ENCODE results near the gene SASH3.

The SASH3 gene

DNA sequence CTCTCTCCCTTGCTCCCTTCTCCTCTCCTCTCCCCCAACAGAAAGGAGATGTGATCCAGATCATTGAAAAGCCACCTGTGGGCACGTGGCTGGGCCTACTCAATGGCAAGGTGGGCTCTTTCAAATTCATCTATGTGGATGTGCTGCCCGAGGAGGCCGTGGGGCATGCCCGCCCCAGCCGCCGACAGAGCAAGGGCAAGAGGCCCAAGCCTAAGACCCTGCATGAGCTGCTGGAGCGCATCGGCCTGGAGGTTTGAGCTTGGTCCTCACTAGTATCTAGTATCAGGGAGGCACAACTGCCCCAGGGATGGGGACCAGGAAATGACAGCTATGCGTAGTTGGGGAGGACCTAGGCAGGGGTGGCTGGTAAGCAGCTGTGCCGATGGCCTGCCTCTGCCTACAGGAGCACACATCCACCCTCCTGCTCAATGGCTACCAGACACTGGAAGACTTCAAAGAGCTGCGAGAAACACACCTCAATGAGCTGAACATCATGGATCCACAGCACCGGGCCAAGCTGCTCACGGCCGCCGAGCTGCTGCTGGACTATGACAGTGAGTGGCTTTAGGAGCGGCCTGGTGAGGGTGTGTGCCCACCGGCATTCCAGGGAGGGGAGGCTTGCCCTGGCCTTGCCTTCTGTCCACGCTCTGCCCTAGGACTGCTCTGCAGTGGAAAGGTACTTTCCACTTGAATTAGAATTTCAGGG lies 13.0 kb downstream of the SASH3 start:
- DNase-seq (ENCODE audit: low spot score) = no peak
- TF ChIP-seq, protein P1, sequence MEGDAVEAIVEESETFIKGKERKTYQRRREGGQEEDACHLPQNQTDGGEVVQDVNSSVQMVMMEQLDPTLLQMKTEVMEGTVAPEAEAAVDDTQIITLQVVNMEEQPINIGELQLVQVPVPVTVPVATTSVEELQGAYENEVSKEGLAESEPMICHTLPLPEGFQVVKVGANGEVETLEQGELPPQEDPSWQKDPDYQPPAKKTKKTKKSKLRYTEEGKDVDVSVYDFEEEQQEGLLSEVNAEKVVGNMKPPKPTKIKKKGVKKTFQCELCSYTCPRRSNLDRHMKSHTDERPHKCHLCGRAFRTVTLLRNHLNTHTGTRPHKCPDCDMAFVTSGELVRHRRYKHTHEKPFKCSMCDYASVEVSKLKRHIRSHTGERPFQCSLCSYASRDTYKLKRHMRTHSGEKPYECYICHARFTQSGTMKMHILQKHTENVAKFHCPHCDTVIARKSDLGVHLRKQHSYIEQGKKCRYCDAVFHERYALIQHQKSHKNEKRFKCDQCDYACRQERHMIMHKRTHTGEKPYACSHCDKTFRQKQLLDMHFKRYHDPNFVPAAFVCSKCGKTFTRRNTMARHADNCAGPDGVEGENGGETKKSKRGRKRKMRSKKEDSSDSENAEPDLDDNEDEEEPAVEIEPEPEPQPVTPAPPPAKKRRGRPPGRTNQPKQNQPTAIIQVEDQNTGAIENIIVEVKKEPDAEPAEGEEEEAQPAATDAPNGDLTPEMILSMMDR (IDR thresholded peaks at IDR 0.05; ENCODE audit: borderline replicate concordance, control extremely low read depth, extremely low read depth, insufficient read depth, missing control alignments) = no peak
- in situ Hi-C loops (cut with MboI; ENCODE audit: low sequenced_read_pairs, unreplicated experiment) = no loop called here

DNA sequence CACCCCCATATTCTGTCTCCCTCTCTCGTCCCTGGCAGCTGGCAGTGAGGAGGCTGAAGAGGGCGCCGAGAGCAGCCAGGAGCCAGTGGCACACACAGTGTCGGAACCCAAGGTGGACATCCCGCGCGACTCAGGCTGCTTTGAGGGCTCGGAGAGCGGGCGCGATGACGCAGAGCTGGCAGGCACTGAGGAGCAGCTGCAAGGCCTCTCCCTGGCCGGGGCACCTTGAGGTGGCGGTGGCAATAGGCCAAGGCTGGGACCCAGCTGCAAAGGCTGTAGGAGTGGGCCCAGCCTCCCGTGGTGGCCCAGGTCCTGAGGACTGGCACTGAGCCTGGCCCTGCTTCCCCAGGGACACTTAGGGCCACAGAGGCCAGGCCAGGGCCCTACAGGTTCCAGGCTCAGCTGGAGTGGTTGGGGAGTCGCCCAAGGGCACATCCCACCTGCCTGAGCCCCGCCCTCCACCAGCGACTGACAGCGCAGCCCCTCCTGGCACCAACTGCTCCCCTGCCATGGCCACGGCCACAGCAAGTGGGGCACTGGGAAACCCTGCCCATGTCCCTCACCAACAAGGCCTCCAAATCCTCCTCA lies 13.9 kb downstream of the SASH3 start:
- TF ChIP-seq, protein P1 (IDR thresholded peaks at IDR 0.05; ENCODE audit: borderline replicate concordance, control extremely low read depth, extremely low read depth, insufficient read depth, missing control alignments) = no peak
- in situ Hi-C loops (cut with MboI; ENCODE audit: low sequenced_read_pairs, unreplicated experiment) = no loop called here
- no peak for DNase-seq (ENCODE audit: low spot score)

DNA sequence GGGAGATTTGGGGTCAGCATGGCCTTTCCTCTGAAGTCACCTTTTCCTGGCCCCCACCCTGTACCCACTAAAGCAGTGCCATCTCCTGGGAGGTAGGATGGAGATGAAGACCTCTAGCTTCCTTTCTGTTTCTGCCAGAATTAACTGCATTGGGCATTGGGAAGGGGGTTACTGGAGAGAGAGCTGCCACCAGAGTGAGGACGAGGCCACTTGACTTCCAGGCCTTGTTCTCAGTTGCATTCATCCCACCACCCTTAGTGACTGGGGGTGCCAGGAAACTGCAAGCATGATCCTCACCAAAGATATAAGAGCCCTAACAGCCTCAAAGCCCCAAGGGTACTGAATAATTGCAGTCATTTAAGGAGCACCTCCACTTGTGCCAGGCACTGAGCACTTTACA lies 15.8 kb downstream of the SASH3 start:
- in situ Hi-C loops (cut with MboI; ENCODE audit: low sequenced_read_pairs, unreplicated experiment) = no loop called here
- no peak for DNase-seq (ENCODE audit: low spot score)
- TF ChIP-seq, protein P1 (IDR thresholded peaks at IDR 0.05; ENCODE audit: borderline replicate concordance, control extremely low read depth, extremely low read depth, insufficient read depth, missing control alignments) = no peak

DNA sequence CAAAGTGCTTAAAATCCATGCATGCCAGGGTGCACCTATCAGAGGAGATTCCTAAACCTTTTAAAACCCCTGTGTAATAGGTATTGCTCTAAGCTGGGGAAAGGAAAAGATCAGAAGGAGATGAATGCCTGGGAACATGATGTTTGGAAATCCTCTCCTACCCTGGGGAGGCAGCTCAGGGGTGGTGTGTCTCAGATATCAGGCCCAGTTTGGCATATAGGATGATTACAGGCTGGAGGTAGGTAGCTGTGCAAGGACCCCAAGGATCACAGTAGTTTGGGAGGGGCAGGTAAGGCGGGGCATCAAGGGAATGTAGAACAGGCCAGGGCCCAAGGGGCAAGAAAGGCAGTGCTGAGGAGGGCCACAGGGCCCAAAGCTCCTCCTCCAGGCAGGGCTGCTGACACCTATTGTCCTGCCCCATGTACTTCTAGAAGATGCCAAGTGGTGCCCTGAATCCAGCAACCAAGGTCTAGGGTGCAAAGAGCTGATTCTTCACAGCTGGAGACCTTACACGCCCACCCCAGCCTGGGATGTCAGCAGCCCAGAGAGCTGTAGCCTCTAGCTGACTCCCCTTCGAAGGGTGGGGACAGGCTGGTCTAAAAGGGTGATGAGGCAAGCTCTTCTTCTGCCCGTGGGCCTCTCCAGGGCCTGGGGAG lies 17.6 kb downstream of the SASH3 start:
- in situ Hi-C loops (cut with MboI; ENCODE audit: low sequenced_read_pairs, unreplicated experiment) = no loop called here
- no peak for DNase-seq (ENCODE audit: low spot score)
- TF ChIP-seq, protein P1 (IDR thresholded peaks at IDR 0.05; ENCODE audit: borderline replicate concordance, control extremely low read depth, extremely low read depth, insufficient read depth, missing control alignments) = no peak

DNA sequence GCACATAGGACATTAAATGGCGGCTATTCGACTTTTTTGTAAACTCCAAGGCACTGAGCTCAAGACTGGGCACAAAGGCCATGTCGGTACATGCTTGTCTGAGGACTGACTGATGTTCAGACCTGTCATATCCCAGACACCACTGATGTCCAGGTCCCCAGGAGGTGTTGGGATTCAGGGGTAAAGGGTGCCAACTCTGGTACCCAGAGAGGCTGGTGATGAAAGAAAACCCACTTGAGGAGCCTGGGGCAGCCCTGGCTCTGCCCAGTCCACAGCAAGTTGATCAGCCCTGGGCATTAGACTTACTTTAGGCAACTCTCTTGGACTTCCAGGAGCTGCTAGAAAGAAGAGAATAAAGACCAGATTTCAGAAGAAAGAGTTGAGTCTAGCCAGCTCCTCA lies 18.7 kb downstream of the SASH3 start:
- DNase-seq (ENCODE audit: low spot score) = no peak
- in situ Hi-C loops (cut with MboI; ENCODE audit: low sequenced_read_pairs, unreplicated experiment) = no loop called here
- TF ChIP-seq, protein P1 (IDR thresholded peaks at IDR 0.05; ENCODE audit: borderline replicate concordance, control extremely low read depth, extremely low read depth, insufficient read depth, missing control alignments) = no peak

DNA sequence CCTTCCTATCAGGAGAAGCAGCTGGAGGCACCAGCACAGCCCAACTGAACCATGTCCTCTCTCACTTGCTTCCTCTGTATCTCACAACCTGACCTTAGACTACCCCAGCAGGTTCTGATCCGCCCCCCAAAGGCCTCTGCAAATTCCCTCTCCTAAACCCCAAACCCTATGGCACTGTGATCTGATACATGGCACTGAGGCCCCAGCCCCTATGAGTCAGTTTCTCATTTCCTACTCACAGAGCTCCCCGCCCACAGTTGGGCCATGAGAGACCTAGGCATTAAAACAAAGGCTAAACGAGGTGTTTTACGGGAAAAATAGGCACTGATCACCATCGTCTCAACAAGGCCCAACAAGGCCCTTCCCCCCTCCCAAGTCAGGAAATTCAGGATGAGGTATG lies 19.1 kb downstream of the SASH3 start:
- no peak for DNase-seq (ENCODE audit: low spot score)
- TF ChIP-seq, protein P1 (IDR thresholded peaks at IDR 0.05; ENCODE audit: borderline replicate concordance, control extremely low read depth, extremely low read depth, insufficient read depth, missing control alignments) = no peak
- in situ Hi-C loops (cut with MboI; ENCODE audit: low sequenced_read_pairs, unreplicated experiment) = no loop called here

Measured in GM13976 (cell line).